GM12874 (cell line): ENCODE results near the gene SNAI3.

Experiments
- TF ChIP-seq, protein P1 (sequence below): IDR thresholded peaks from 2 replicates; pipeline ENCODE4 v1.5.1; 2011; ENCODE audit warnings: low read depth, mild to moderate bottlenecking, control low read depth, low read length, moderate library complexity; ENCODE audit not compliant: insufficient read depth

SNAI3 gene

DNA sequence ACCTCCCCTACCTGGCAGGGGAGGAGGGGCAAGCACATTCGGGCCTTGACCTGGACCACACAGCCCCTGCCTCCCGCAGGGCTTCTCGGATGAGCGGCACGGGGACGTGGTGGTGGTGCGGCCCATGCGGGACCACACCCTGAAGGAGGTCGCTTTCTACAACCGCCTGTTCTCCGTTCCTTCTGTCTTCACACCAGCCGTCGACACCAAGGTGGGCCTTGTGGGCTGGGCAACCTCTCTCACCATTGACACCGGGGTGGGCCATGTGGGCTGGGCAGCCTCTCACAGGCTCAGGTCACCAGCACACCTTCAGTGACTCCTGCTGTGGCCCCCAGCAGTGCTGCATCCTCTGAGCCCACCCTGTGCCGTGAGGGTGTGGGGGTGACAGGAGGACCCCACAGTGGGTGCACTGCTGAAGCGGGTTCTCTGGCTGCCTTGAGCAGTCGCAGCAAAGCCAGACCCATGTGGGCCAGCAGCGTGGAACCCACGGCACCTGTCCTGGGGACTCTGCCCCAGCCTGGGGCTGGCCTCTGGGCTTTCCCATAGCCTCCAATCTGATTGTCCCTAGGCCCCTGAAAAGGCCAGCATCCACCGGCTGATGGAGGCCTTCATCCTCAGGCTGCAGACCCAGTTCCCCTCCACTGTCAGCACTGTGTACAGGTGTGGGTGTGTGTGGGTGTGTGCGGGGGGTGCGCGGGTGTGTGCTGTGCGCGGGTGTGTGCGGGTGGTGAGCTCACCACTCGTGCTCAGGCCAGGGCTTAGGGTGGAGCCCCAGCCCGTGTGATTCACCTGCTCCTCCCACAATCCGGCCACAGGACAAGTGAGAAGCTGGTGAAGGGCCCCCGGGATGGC lies 27.5 kb upstream of the SNAI3 start:
- TF ChIP-seq, protein P1, sequence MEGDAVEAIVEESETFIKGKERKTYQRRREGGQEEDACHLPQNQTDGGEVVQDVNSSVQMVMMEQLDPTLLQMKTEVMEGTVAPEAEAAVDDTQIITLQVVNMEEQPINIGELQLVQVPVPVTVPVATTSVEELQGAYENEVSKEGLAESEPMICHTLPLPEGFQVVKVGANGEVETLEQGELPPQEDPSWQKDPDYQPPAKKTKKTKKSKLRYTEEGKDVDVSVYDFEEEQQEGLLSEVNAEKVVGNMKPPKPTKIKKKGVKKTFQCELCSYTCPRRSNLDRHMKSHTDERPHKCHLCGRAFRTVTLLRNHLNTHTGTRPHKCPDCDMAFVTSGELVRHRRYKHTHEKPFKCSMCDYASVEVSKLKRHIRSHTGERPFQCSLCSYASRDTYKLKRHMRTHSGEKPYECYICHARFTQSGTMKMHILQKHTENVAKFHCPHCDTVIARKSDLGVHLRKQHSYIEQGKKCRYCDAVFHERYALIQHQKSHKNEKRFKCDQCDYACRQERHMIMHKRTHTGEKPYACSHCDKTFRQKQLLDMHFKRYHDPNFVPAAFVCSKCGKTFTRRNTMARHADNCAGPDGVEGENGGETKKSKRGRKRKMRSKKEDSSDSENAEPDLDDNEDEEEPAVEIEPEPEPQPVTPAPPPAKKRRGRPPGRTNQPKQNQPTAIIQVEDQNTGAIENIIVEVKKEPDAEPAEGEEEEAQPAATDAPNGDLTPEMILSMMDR = no peak

GRCh38 chr16:88713054-88713453 lies 26.7 kb upstream of the SNAI3 start:
- TF ChIP-seq, protein P1 = no peak

DNA sequence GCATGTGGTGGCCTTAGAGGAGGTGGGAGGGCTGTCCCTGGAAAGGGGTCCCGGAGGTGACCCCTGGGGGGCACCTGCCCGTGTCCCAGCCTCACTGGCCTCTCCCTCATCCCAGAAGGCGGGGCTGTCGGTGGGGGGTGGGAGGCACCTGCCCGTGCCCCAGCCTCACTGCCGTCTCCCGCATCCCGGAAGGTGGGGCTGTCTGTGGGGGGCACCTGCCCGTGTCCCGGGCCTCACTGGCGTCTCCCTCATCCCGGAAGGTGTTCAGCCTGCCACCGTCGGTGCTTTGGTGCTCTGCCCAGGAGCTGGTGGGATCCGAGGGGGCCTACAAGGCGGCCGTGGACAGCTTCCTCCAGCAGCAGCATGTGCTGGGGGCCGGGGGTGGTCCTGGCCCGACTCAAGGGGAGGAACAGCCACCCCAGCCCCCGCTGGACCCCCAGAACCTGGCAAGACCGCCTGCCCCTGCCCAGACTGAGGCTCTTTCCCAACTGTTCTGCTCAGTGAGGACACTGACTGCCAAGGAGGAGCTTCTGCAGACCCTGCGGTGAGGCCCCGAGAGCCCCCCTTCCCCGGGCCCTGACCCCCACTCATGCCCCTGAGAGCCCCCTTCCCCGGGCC lies 26.2 kb upstream of the SNAI3 start:
- TF ChIP-seq, protein P1 = no peak

DNA sequence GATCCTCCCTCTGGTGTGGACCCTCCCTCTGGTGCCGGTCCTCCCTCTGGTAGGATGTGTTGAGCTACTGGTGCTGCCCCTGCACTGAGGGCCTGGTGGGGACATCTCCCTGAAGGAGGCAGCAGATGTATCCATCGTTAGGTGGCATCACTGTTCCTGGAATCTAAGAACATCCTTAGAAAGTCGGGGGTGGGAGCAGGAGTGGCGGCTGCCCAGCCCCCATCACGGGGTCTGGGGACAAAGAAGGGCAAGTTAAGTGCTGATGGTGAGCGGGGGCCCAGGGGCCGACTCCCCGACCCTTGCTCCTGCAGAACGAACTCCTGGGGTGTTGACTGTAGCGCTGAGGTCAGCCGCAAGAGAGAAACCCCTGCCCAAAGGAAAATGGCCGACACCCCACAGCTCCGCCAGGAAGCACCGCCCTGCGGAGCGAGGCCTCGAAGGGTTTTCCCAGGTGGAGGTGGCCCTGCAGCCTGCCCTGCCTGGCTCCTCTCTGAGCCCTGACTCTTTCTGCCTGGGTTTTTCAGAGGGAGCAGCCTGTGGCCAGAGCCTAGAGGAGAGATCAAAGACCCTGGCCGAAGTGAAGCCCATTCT lies 25.5 kb upstream of the SNAI3 start:
- TF ChIP-seq, protein P1 = no peak

DNA sequence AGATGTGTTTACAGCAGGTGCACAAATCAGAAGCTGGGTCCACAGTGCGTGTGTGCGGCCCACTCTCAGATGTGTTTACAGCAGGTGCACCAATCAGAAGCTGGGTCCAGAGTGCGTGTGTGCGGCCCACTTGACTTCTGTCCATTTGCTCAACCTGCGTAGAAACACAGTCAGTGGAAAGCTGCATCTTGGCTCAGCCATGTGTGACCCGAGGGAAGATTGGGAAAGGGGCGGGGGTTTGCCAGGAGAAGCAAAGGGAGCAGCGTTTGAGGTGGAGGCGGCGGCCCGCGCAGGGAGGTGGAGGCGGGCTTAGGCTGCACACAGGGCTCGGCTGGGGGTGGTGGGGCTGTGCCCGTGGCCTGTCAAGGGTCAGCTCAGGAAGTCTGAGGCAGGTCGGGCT lies 24.2 kb upstream of the SNAI3 start:
- TF ChIP-seq, protein P1 = no peak

DNA sequence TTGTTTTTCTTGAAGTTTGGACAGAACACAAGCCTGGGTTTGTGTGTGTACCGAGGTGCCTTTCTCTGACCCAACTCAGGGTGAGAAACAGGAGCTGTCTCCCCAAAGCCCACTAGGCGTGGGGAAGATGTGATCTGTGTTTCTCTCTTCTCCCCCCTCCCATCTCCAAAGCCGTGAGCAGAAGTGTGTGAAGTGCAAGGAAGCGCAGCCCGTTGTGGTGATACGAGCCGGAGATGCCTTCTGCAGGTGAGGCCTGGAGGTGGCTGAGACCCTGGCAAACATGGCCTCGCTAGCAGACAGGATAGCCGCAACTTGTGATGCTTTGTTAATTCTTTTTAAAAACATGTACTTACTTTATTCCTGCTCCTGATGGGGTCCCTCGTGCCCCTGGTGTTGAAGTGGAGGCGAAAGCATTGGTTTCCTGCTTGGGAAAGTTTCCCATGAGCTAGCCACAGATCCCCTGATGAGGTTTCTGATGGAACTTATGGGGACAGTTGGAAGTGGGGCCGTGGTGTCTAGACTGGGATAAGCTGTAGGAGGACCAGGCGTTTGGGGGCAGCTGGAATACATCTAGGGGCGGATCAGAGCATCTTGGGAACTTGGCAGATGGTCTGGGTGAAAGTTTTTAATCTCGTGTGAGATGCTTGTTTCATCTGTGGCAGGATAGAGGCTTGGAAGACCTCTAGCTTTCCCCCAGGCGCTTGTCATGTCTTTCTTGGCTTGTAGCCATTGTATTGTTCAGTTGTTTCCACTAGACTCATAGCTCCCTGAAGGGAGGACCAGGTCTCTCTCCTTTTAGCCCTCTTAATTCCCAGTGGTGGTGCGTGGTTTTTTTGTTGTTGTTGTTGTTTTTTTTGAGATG lies 20.9 kb upstream of the SNAI3 start:
- TF ChIP-seq, protein P1 = no peak
